MM.1S (cell line): ENCODE measurements around the gene IL36B.
A peak's percentile ranks its signal among the peaks of the same experiment; 100 is the strongest.

Source experiments
- DNase-seq: peaks from one replicate; pipeline ENCODE4 v3.0.0-alpha.2; 2015
- H2AFZ ChIP-seq: fragments of 300-600 bp; sonication (generic); 2 replicates; pipeline ENCODE4 v1.6.0; 2016; ENCODE audit warnings: antibody characterized with exemption, low read length
- H3F3A ChIP-seq: fragments of 300-600 bp; sonication (generic); 2 replicates; pipeline ENCODE4 v1.6.1; 2016; ENCODE audit warnings: mild to moderate bottlenecking, antibody characterized with exemption, low read length, moderate library complexity, mixed read lengths; ENCODE audit not compliant: insufficient read depth
- H3K27ac ChIP-seq: fragments of 300-600 bp; sonication (generic); 2 replicates; pipeline ENCODE4 v1.5.1; 2016; ENCODE audit warnings: mild to moderate bottlenecking, low read length
- H3K27me3 ChIP-seq: fragments of 300-600 bp; sonication (generic); replicated peaks from 2 replicates; pipeline ENCODE4 v1.6.0; 2016; ENCODE audit warnings: low read length; ENCODE audit not compliant: insufficient read depth
- H3K36me3 ChIP-seq: fragments of 300-600 bp; sonication (generic); replicated peaks from 2 replicates; pipeline ENCODE4 v1.6.1; 2016; ENCODE audit warnings: mild to moderate bottlenecking, low read length, mixed read lengths; ENCODE audit not compliant: insufficient read depth
- H3K4me1 ChIP-seq: fragments of 300-600 bp; sonication (generic); 2 replicates; pipeline ENCODE4 v1.6.1; 2016; ENCODE audit warnings: low read length, mixed read lengths
- H3K4me2 ChIP-seq: fragments of 300-600 bp; sonication (generic); 2 replicates; pipeline ENCODE4 v1.6.0; 2016; ENCODE audit warnings: low read depth, low read length
- H3K4me3 ChIP-seq: fragments of 300-600 bp; sonication (generic); 2 replicates; pipeline ENCODE4 v1.5.1; 2016; ENCODE audit warnings: low read length, mixed read lengths
- H3K79me2 ChIP-seq: fragments of 300-600 bp; sonication (generic); 2 replicates; pipeline ENCODE4 v1.6.1; 2016; ENCODE audit warnings: mixed run types, low read length, mixed read lengths
- H3K9ac ChIP-seq: fragments of 300-600 bp; sonication (generic); 2 replicates; pipeline ENCODE4 v1.6.1; 2016; ENCODE audit warnings: low read length, mixed read lengths
- H3K9me2 ChIP-seq: fragments of 300-600 bp; sonication (generic); replicated peaks from 2 replicates; pipeline ENCODE4 v1.6.1; 2016; ENCODE audit warnings: mild to moderate bottlenecking, low read length, mixed read lengths; ENCODE audit not compliant: insufficient read depth
- H3K9me3 ChIP-seq: fragments of 300-600 bp; sonication (generic); replicated peaks from 2 replicates; pipeline ENCODE4 v1.6.1; 2016; ENCODE audit warnings: mild to moderate bottlenecking, low read length, mixed read lengths; ENCODE audit not compliant: insufficient read depth
- H4K20me1 ChIP-seq: fragments of 300-600 bp; sonication (generic); 2 replicates; pipeline ENCODE4 v1.6.1; 2016; ENCODE audit warnings: mild to moderate bottlenecking, low read length, moderate library complexity, mixed read lengths; ENCODE audit not compliant: insufficient read depth
- CTCF ChIP-seq: fragments of 300-600 bp; sonication (generic); IDR thresholded peaks from 2 replicates; pipeline ENCODE4 v1.5.1; 2016; ENCODE audit warnings: antibody characterized with exemption, low read length, mixed read lengths
- EZH2 ChIP-seq: fragments of 300-600 bp; sonication (generic); optimal IDR thresholded peaks from 2 replicates; pipeline ENCODE3; 2017; ENCODE audit warnings: low read depth, mild to moderate bottlenecking, antibody characterized with exemption, low read length, mixed read lengths
- EZH2phosphoT487 ChIP-seq: fragments of 300-600 bp; sonication (generic); IDR thresholded peaks from 2 replicates; pipeline ENCODE4 v1.6.1; 2018; ENCODE audit warnings: antibody characterized with exemption, low read length

IL36B gene

GRCh38 chr2:113088213-113088992 is 35.7 kb upstream of the IL36B start:
- no peak for TF ChIP-seq CTCF
- TF ChIP-seq EZH2 = no peak
- no peak for TF ChIP-seq EZH2phosphoT487
- Histone ChIP-seq H3K4me3 (no peak overlapping the region), H3K27ac (no peak overlapping the region), H4K20me1 (no peaks in the 10 kb centered on the region), H3K4me1 (no peaks in the 10 kb centered on the region), H3F3A (no peaks in the 10 kb centered on the region), H2AFZ (no peak overlapping the region), H3K9me2 (no peaks in the 10 kb centered on the region), H3K79me2 (no peaks in the 10 kb centered on the region), H3K4me2 (no peak overlapping the region), H3K36me3 (no peaks in the 10 kb centered on the region), H3K9me3 (no peaks in the 10 kb centered on the region), H3K9ac (no peak overlapping the region), H3K27me3 (no peaks in the 10 kb centered on the region)
- no peak for DNase-seq

- Histone ChIP-seq H3K9me3 (no peaks in the 10 kb centered on the region), H3K4me3 (no peak overlapping the region), H4K20me1 (no peaks in the 10 kb centered on the region), H3K9ac (no peak overlapping the region), H3K4me2 (no peak overlapping the region), H3K27ac (no peak overlapping the region), H3K9me2 (no peaks in the 10 kb centered on the region), H3K4me1 (no peaks in the 10 kb centered on the region), H3K36me3 (no peaks in the 10 kb centered on the region), H3F3A (no peaks in the 10 kb centered on the region), H2AFZ (no peak overlapping the region), H3K27me3 (no peaks in the 10 kb centered on the region), H3K79me2 (no peaks in the 10 kb centered on the region)
- TF ChIP-seq CTCF (no peak), EZH2 (no peak), EZH2phosphoT487 (no peak)
- no peak for DNase-seq
Observed at GRCh38 chr2:113085542-113085941, 32.9 kb upstream of the IL36B start.

GRCh38 chr2:113084249-113085000 is 31.8 kb upstream of the IL36B start:
- TF ChIP-seq CTCF = peak; percentile 51
- no peak for TF ChIP-seq EZH2phosphoT487
- Histone ChIP-seq H2AFZ (no peak overlapping the region), H3K36me3 (no peaks in the 10 kb centered on the region), H3K9me3 (no peaks in the 10 kb centered on the region), H3K27me3 (no peaks in the 10 kb centered on the region), H3K27ac (no peak overlapping the region), H3K9ac (no peak overlapping the region), H3F3A (no peaks in the 10 kb centered on the region), H3K4me2 (no peak overlapping the region), H3K4me1 (no peaks in the 10 kb centered on the region), H4K20me1 (no peaks in the 10 kb centered on the region), H3K9me2 (no peaks in the 10 kb centered on the region), H3K79me2 (no peaks in the 10 kb centered on the region), H3K4me3 (no peak overlapping the region)
- peak; percentile 31 for DNase-seq
